ENCODE data around the gene WDFY4.

The WDFY4 gene

GRCh38 chr10:48805848-48806247 is 121.2 kb downstream of the WDFY4 start:
- H3K4me1 ChIP-seq (ENCODE audit: control insufficient read depth in 1 of 2, insufficient read depth in 2 of 2, low read length in 2 of 2), result peaks cover 6 to 16% of the 10 kb centered on the region in 2 experiments
- H3K4me3 ChIP-seq (ENCODE audit: low read depth, low read length), result no peak overlapping the region
- no peak overlapping the region for H4K12ac ChIP-seq (ENCODE audit: low read depth, low read length)
- H3K9ac ChIP-seq (ENCODE audit: low read length), result no peak overlapping the region
- no peak overlapping the region for H2AK5ac ChIP-seq (ENCODE audit: low read length)
- H3K4ac ChIP-seq (ENCODE audit: low read depth, low read length), result no peak overlapping the region
- H3K9me3 ChIP-seq (ENCODE audit: insufficient read depth, low read depth, low read length), result no peaks in the 10 kb centered on the region
- H2AFZ ChIP-seq (ENCODE audit: insufficient read depth, low read length, poor library complexity), result no peak overlapping the region
- H3K27ac ChIP-seq (ENCODE audit: low read depth, low read length), result no peak overlapping the region
- H3K23ac ChIP-seq (ENCODE audit: low read length), result no peak overlapping the region
- no peak overlapping the region for H2BK5ac ChIP-seq (ENCODE audit: low read depth, low read length, poor library complexity)
- WGBS (ENCODE audit: extremely low coverage, insufficient coverage, insufficient read length), result no CpG with 5 or more reads among the region's 12 CpGs
- DNase-seq, result no peak
- H3K14ac ChIP-seq (ENCODE audit: low read length), result no peak overlapping the region
- no peak overlapping the region for H3K18ac ChIP-seq (ENCODE audit: low read length)
- H3K79me1 ChIP-seq (ENCODE audit: low read length), result no peaks in the 10 kb centered on the region
- no peak overlapping the region for H4K91ac ChIP-seq (ENCODE audit: low read depth, low read length)
- H2BK120ac ChIP-seq (ENCODE audit: insufficient read depth, low read length, poor library complexity), result no peak overlapping the region
- no peaks in the 10 kb centered on the region for H3K36me3 ChIP-seq (ENCODE audit: control insufficient read depth in 1 of 2, insufficient read depth in 2 of 2, low read length in 2 of 2)
- H3K4me2 ChIP-seq (ENCODE audit: low read length), result no peak overlapping the region
- no peaks in the 10 kb centered on the region for H3K79me2 ChIP-seq (ENCODE audit: control insufficient read depth, insufficient read depth, low read length, poor library complexity)
- H4K8ac ChIP-seq (ENCODE audit: low read depth, low read length), result no peak overlapping the region
- no peaks in the 10 kb centered on the region for H3K27me3 ChIP-seq (ENCODE audit: insufficient read depth, low read length)
- no peak overlapping the region for H2BK12ac ChIP-seq (ENCODE audit: low read length)

- Histone ChIP-seq H3K79me2 (ENCODE audit: control insufficient read depth, insufficient read depth, low read length, poor library complexity) (no peaks in the 10 kb centered on the region), H2AK5ac (ENCODE audit: low read length) (no peak overlapping the region), H2BK5ac (ENCODE audit: low read depth, low read length, poor library complexity) (no peak overlapping the region), H4K8ac (ENCODE audit: low read depth, low read length) (no peak overlapping the region), H2AFZ (ENCODE audit: insufficient read depth, low read length, poor library complexity) (no peak overlapping the region), H3K18ac (ENCODE audit: low read length) (no peak overlapping the region), H3K23ac (ENCODE audit: low read length) (no peak overlapping the region), H3K4me3 (ENCODE audit: low read depth, low read length) (no peak overlapping the region), H3K4me2 (ENCODE audit: low read length) (no peak overlapping the region), H3K9me3 (ENCODE audit: insufficient read depth, low read depth, low read length) (no peaks in the 10 kb centered on the region), H3K36me3 (ENCODE audit: control insufficient read depth in 1 of 2, insufficient read depth in 2 of 2, low read length in 2 of 2) (no peaks in the 10 kb centered on the region), H2BK120ac (ENCODE audit: insufficient read depth, low read length, poor library complexity) (no peak overlapping the region), H2BK12ac (ENCODE audit: low read length) (no peak overlapping the region), H4K12ac (ENCODE audit: low read depth, low read length) (no peak overlapping the region), H3K79me1 (ENCODE audit: low read length) (no peaks in the 10 kb centered on the region), H4K91ac (ENCODE audit: low read depth, low read length) (no peak overlapping the region), H3K27ac (ENCODE audit: low read depth, low read length) (no peak overlapping the region), H3K4ac (ENCODE audit: low read depth, low read length) (no peak overlapping the region), H3K27me3 (ENCODE audit: insufficient read depth, low read length) (no peaks in the 10 kb centered on the region), H3K4me1 (ENCODE audit: control insufficient read depth in 1 of 2, insufficient read depth in 2 of 2, low read length in 2 of 2) (peaks cover 6 to 16% of the 10 kb centered on the region in 2 experiments), H3K9ac (ENCODE audit: low read length) (no peak overlapping the region), H3K14ac (ENCODE audit: low read length) (no peak overlapping the region)
- WGBS (ENCODE audit: extremely low coverage, insufficient coverage, insufficient read length), result no CpG with 5 or more reads among the region's 4 CpGs
- DNase-seq, result no peak
Measured at GRCh38 chr10:48806342-48806741, 121.7 kb downstream of the WDFY4 start.

GRCh38 chr10:48807791-48808470 is 123.3 kb downstream of the WDFY4 start:
- no peak overlapping the region for H3K4me2 ChIP-seq (ENCODE audit: low read length)
- no peak overlapping the region for H2BK12ac ChIP-seq (ENCODE audit: low read length)
- H3K27me3 ChIP-seq (ENCODE audit: insufficient read depth, low read length), result no peaks in the 10 kb centered on the region
- H3K79me2 ChIP-seq (ENCODE audit: control insufficient read depth, insufficient read depth, low read length, poor library complexity), result no peaks in the 10 kb centered on the region
- H3K18ac ChIP-seq (ENCODE audit: low read length), result no peak overlapping the region
- H3K4ac ChIP-seq (ENCODE audit: low read depth, low read length), result no peak overlapping the region
- H2AFZ ChIP-seq (ENCODE audit: insufficient read depth, low read length, poor library complexity), result no peak overlapping the region
- DNase-seq, result no peak
- H3K36me3 ChIP-seq (ENCODE audit: control insufficient read depth in 1 of 2, insufficient read depth in 2 of 2, low read length in 2 of 2), result no peaks in the 10 kb centered on the region
- H3K23ac ChIP-seq (ENCODE audit: low read length), result no peak overlapping the region
- no peak overlapping the region for H3K4me3 ChIP-seq (ENCODE audit: low read depth, low read length)
- H4K8ac ChIP-seq (ENCODE audit: low read depth, low read length), result no peak overlapping the region
- H3K9ac ChIP-seq (ENCODE audit: low read length), result no peak overlapping the region
- H4K12ac ChIP-seq (ENCODE audit: low read depth, low read length), result no peak overlapping the region
- H3K9me3 ChIP-seq (ENCODE audit: insufficient read depth, low read depth, low read length), result no peaks in the 10 kb centered on the region
- no CpG with 5 or more reads among the region's 2 CpGs for WGBS (ENCODE audit: extremely low coverage, insufficient coverage, insufficient read length)
- H3K27ac ChIP-seq (ENCODE audit: low read depth, low read length), result no peak overlapping the region
- H2BK120ac ChIP-seq (ENCODE audit: insufficient read depth, low read length, poor library complexity), result no peak overlapping the region
- H3K4me1 ChIP-seq (ENCODE audit: control insufficient read depth in 1 of 2, insufficient read depth in 2 of 2, low read length in 2 of 2), result peaks cover 6 to 20% of the 10 kb centered on the region in 2 experiments
- no peak overlapping the region for H2AK5ac ChIP-seq (ENCODE audit: low read length)
- no peak overlapping the region for H4K91ac ChIP-seq (ENCODE audit: low read depth, low read length)
- no peak overlapping the region for H3K14ac ChIP-seq (ENCODE audit: low read length)
- no peak overlapping the region for H2BK5ac ChIP-seq (ENCODE audit: low read depth, low read length, poor library complexity)
- no peaks in the 10 kb centered on the region for H3K79me1 ChIP-seq (ENCODE audit: low read length)

- H3K9ac ChIP-seq (ENCODE audit: low read length), result no peak overlapping the region
Measured at GRCh38 chr10:48809261-48809660, 124.6 kb downstream of the WDFY4 start.

More at GRCh38 chr10:48809261-48809660, 124.6 kb downstream of the WDFY4 start:
- H2BK5ac ChIP-seq (ENCODE audit: low read depth, low read length, poor library complexity), result no peak overlapping the region
- no peak overlapping the region for H3K18ac ChIP-seq (ENCODE audit: low read length)
- H3K4me2 ChIP-seq (ENCODE audit: low read length), result no peak overlapping the region
- H4K91ac ChIP-seq (ENCODE audit: low read depth, low read length), result no peak overlapping the region
- no peak for DNase-seq
- H3K27me3 ChIP-seq (ENCODE audit: insufficient read depth, low read length), result no peaks in the 10 kb centered on the region
- H4K8ac ChIP-seq (ENCODE audit: low read depth, low read length), result no peak overlapping the region
- no peak overlapping the region for H2BK12ac ChIP-seq (ENCODE audit: low read length)
- no peak overlapping the region for H3K23ac ChIP-seq (ENCODE audit: low read length)
- no CpG with 5 or more reads among the region's 2 CpGs for WGBS (ENCODE audit: extremely low coverage, insufficient coverage, insufficient read length)
- no peak overlapping the region for H3K14ac ChIP-seq (ENCODE audit: low read length)
- H2BK120ac ChIP-seq (ENCODE audit: insufficient read depth, low read length, poor library complexity), result no peak overlapping the region
- no peaks in the 10 kb centered on the region for H3K79me1 ChIP-seq (ENCODE audit: low read length)
- H3K27ac ChIP-seq (ENCODE audit: low read depth, low read length), result no peak overlapping the region
- peak overlapping the region; percentile 3 for H3K4me3 ChIP-seq (ENCODE audit: low read depth, low read length)
- H3K9me3 ChIP-seq (ENCODE audit: insufficient read depth, low read depth, low read length), result peaks cover 2% of the 10 kb centered on the region
- no peaks in the 10 kb centered on the region for H3K36me3 ChIP-seq (ENCODE audit: control insufficient read depth in 1 of 2, insufficient read depth in 2 of 2, low read length in 2 of 2)
- H3K4ac ChIP-seq (ENCODE audit: low read depth, low read length), result no peak overlapping the region
- no peaks in the 10 kb centered on the region for H3K79me2 ChIP-seq (ENCODE audit: control insufficient read depth, insufficient read depth, low read length, poor library complexity)
- no peak overlapping the region for H2AFZ ChIP-seq (ENCODE audit: insufficient read depth, low read length, poor library complexity)
- H3K4me1 ChIP-seq (ENCODE audit: control insufficient read depth in 1 of 2, insufficient read depth in 2 of 2, low read length in 2 of 2), result peaks cover 6 to 16% of the 10 kb centered on the region in 2 experiments
- H2AK5ac ChIP-seq (ENCODE audit: low read length), result no peak overlapping the region
- no peak overlapping the region for H4K12ac ChIP-seq (ENCODE audit: low read depth, low read length)
